Umbilical cord (tissue), 2 donors: ENCODE measurements around the gene CDH4. TPM values are rescaled to one million over a fixed set of nuclear protein-coding genes. Genes with fewer than 3 reads are reported as not detected.
A peak's percentile ranks its signal among the peaks of the same experiment; 100 is the strongest.

ENCODE experiments used
- DNase-seq: peaks from one replicate; pipeline ENCODE4 v3.0.0-alpha.2; 2015; ENCODE audit warnings: low spot score
- total RNA-seq: library from RNA; depleted of rRNA; stranded (reverse); fragments of >200 nt; gene quantifications from one replicate; pipeline ENCODE4 v1.2.3, GENCODE V29; 2014; ENCODE audit warnings: low replicate concordance; ENCODE audit not compliant: insufficient read depth

CDH4 gene
- total RNA-seq, 1 donor from 2014 or later = 0.48 TPM

GRCh38 chr20:61646453-61646852, 394.4 kb downstream of the CDH4 start:
- DNase-seq = no peak

- DNase-seq = no peak
These were observed 394.9 kb downstream of the CDH4 start for GRCh38 chr20:61646986-61647385.

- no peak for DNase-seq
These were observed 395.6 kb downstream of the CDH4 start for GRCh38 chr20:61647702-61648101.

- DNase-seq = no peak
These were observed 397.2 kb downstream of the CDH4 start for GRCh38 chr20:61649105-61649859.

GRCh38 chr20:61649860-61650162, 397.8 kb downstream of the CDH4 start:
- no peak for DNase-seq

GRCh38 chr20:61650912-61651733, 399.1 kb downstream of the CDH4 start:
- no peak for DNase-seq

- no peak for DNase-seq
These were observed 400.1 kb downstream of the CDH4 start for GRCh38 chr20:61652146-61652545.

- DNase-seq = no peak
These were observed 402.7 kb downstream of the CDH4 start for GRCh38 chr20:61654726-61655125.

GRCh38 chr20:61655591-61655990, 403.5 kb downstream of the CDH4 start:
- DNase-seq = no peak

GRCh38 chr20:61656198-61656597, 404.1 kb downstream of the CDH4 start:
- no peak for DNase-seq

- DNase-seq = no peak
These were observed 405.8 kb downstream of the CDH4 start for GRCh38 chr20:61657721-61658377.

GRCh38 chr20:61658563-61658962, 406.5 kb downstream of the CDH4 start:
- no peak for DNase-seq

- peak; percentile 61 for DNase-seq
These were observed 407.4 kb downstream of the CDH4 start for GRCh38 chr20:61659246-61659993.

GRCh38 chr20:61659994-61660346, 407.9 kb downstream of the CDH4 start:
- no peak for DNase-seq

- no peak for DNase-seq
These were observed 408.5 kb downstream of the CDH4 start for GRCh38 chr20:61660559-61660958.

GRCh38 chr20:61661025-61661424, 409.0 kb downstream of the CDH4 start:
- no peak for DNase-seq

GRCh38 chr20:61661583-61661982, 409.5 kb downstream of the CDH4 start:
- DNase-seq = no peak

GRCh38 chr20:61662226-61662967, 410.3 kb downstream of the CDH4 start:
- DNase-seq = no peak

- DNase-seq = no peak
These were observed 410.9 kb downstream of the CDH4 start for GRCh38 chr20:61662968-61663331.

GRCh38 chr20:61663521-61664425, 411.7 kb downstream of the CDH4 start:
- no peak for DNase-seq
